Measurements from ENCODE around the gene SPAG17. TPM values are rescaled to one million over a fixed set of nuclear protein-coding genes. Genes with fewer than 3 reads are reported as not detected.

Gene SPAG17
- total and polyA plus RNA-seq, 2 of the 13 experiments (the other 11 are each of a cell fraction or from before 2014, with no cell fraction given) = not detected

DNA sequence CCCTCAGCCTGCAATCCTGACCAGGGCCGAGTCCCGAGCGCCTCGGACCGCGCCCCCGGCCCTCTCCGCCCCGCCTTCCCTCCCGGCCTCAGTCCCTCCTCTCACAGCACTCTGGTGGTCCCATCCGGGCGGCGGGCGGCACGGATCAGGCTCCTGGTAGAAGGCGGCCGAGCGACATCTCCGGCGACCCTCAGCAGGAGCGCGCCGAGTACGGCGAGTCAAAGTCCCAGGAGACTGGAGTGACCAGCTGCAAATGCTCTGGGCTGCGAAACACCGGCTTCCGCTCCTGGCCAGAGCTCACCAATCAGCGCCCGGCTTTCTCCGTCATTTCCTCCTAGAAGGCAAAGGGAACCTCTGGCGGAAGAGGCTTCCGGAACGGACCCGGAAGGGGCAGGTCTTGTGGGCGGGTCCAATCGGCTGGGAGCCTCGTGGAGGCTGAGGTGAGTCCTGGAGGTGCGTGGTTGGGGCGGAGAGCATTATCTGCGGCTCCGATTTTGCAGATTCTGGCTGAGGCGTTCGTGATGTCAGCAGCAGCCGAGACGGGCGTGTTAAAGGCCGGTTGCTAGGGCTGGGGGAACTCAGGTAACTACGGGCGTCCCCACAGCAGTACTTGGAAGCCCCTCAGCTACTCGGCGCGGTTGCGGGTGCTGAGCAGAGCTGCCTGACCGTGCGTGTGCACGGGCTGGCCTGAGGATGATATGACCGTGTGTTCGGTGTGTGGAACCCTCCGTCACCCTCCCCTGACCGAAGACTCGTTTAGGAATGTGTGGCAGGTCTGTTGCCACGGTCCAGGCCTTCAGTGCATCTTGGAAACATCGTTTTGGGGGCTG, 255.5 kb downstream of the SPAG17 start, which contains the start of the genes GDAP2 and WDR3 (continued):
- TF ChIP-seq, protein P1, sequence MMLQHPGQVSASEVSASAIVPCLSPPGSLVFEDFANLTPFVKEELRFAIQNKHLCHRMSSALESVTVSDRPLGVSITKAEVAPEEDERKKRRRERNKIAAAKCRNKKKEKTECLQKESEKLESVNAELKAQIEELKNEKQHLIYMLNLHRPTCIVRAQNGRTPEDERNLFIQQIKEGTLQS (CRISPR knock-in tag; IDR thresholded peaks at IDR 0.05) = no peak
- TF ChIP-seq NRL (CRISPR knock-in tag; IDR thresholded peaks at IDR 0.05; ENCODE audit: borderline replicate concordance) (peak; percentile 15; the same call in 1 of the 2 replicates), SALL1 (CRISPR knock-in tag; IDR thresholded peaks at IDR 0.05) (peak; percentile 70), ZNF24 (IDR thresholded peaks at IDR 0.05) (no peak), ZNF777 (CRISPR knock-in tag; IDR thresholded peaks at IDR 0.05) (0 out of 2 replicates have a peak, but pooled peaks have one; percentile 1), ZNF605 (CRISPR knock-in tag; IDR thresholded peaks at IDR 0.05) (peak; percentile 44; the same call in 1 of the 2 replicates), ZNF773 (CRISPR knock-in tag; IDR thresholded peaks at IDR 0.05; ENCODE audit: borderline replicate concordance) (no peak), WIZ (CRISPR knock-in tag; IDR thresholded peaks at IDR 0.05) (0 out of 2 replicates have a peak, but pooled peaks have one; percentile 9), ZNF335 (CRISPR knock-in tag; IDR thresholded peaks at IDR 0.05) (peak; percentile 60; the same call in 1 of the 2 replicates), RELA (CRISPR knock-in tag; IDR thresholded peaks at IDR 0.05) (no peak), HOXA3 (CRISPR knock-in tag; IDR thresholded peaks at IDR 0.05) (peak; percentile 40), SAFB2 (CRISPR knock-in tag; IDR thresholded peaks at IDR 0.05; ENCODE audit: borderline replicate concordance, low read depth) (peak; percentile 24; the same call in 1 of the 2 replicates), REXO4 (CRISPR knock-in tag; IDR thresholded peaks at IDR 0.05; ENCODE audit: borderline replicate concordance) (0 out of 2 replicates have a peak, but pooled peaks have one; percentile 37), TSC22D2 (CRISPR knock-in tag; IDR thresholded peaks at IDR 0.05; ENCODE audit: borderline replicate concordance) (no peak), ZNF703 (CRISPR knock-in tag; IDR thresholded peaks at IDR 0.05; ENCODE audit: borderline replicate concordance) (no peak), MTF2 (CRISPR knock-in tag; IDR thresholded peaks at IDR 0.05; ENCODE audit: borderline replicate concordance) (no peak), SETDB1 (CRISPR knock-in tag; IDR thresholded peaks at IDR 0.05; ENCODE audit: borderline replicate concordance) (no peak), ZNF724P (CRISPR knock-in tag; IDR thresholded peaks at IDR 0.05; ENCODE audit: borderline replicate concordance) (0 out of 2 replicates have a peak, but pooled peaks have one; percentile 45), KLF9 (CRISPR knock-in tag; IDR thresholded peaks at IDR 0.05; ENCODE audit: low read depth) (peak; percentile 60; the same call in 1 of the 2 replicates), ZNF264 (CRISPR knock-in tag; IDR thresholded peaks at IDR 0.05) (peak; percentile 54; the same call in 1 of the 2 replicates), PAWR (CRISPR knock-in tag; IDR thresholded peaks at IDR 0.05; ENCODE audit: borderline replicate concordance) (0 out of 2 replicates have a peak, but pooled peaks have one; percentile 43)
- TF ChIP-seq, protein P2, sequence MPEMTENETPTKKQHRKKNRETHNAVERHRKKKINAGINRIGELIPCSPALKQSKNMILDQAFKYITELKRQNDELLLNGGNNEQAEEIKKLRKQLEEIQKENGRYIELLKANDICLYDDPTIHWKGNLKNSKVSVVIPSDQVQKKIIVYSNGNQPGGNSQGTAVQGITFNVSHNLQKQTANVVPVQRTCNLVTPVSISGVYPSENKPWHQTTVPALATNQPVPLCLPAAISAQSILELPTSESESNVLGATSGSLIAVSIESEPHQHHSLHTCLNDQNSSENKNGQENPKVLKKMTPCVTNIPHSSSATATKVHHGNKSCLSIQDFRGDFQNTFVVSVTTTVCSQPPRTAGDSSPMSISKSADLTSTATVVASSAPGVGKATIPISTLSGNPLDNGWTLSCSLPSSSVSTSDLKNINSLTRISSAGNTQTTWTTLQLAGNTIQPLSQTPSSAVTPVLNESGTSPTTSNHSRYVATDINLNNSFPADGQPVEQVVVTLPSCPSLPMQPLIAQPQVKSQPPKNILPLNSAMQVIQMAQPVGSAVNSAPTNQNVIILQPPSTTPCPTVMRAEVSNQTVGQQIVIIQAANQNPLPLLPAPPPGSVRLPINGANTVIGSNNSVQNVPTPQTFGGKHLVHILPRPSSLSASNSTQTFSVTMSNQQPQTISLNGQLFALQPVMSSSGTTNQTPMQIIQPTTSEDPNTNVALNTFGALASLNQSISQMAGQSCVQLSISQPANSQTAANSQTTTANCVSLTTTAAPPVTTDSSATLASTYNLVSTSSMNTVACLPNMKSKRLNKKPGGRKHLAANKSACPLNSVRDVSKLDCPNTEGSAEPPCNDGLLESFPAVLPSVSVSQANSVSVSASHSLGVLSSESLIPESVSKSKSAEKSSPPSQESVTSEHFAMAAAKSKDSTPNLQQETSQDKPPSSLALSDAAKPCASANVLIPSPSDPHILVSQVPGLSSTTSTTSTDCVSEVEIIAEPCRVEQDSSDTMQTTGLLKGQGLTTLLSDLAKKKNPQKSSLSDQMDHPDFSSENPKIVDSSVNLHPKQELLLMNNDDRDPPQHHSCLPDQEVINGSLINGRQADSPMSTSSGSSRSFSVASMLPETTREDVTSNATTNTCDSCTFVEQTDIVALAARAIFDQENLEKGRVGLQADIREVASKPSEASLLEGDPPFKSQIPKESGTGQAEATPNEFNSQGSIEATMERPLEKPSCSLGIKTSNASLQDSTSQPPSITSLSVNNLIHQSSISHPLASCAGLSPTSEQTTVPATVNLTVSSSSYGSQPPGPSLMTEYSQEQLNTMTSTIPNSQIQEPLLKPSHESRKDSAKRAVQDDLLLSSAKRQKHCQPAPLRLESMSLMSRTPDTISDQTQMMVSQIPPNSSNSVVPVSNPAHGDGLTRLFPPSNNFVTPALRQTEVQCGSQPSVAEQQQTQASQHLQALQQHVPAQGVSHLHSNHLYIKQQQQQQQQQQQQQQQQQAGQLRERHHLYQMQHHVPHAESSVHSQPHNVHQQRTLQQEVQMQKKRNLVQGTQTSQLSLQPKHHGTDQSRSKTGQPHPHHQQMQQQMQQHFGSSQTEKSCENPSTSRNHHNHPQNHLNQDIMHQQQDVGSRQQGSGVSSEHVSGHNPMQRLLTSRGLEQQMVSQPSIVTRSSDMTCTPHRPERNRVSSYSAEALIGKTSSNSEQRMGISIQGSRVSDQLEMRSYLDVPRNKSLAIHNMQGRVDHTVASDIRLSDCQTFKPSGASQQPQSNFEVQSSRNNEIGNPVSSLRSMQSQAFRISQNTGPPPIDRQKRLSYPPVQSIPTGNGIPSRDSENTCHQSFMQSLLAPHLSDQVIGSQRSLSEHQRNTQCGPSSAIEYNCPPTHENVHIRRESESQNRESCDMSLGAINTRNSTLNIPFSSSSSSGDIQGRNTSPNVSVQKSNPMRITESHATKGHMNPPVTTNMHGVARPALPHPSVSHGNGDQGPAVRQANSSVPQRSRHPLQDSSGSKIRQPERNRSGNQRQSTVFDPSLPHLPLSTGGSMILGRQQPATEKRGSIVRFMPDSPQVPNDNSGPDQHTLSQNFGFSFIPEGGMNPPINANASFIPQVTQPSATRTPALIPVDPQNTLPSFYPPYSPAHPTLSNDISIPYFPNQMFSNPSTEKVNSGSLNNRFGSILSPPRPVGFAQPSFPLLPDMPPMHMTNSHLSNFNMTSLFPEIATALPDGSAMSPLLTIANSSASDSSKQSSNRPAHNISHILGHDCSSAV (CRISPR knock-in tag; IDR thresholded peaks at IDR 0.05; ENCODE audit: borderline replicate concordance) = 0 out of 2 replicates have a peak, but pooled peaks have one; percentile 62
